ENCODE results near the gene C3orf62.

GRCh38 chr3:49255112-49255511 lies 21.9 kb downstream of the C3orf62 start:
- TF ChIP-seq RAD21 (IDR thresholded peaks at IDR 0.05) (no peak), SP1 (IDR thresholded peaks at IDR 0.05) (no peak), CTCF (IDR thresholded peaks at IDR 0.05; ENCODE audit: low read depth, low read length, missing input control) (no peak), JUND (IDR thresholded peaks at IDR 0.05) (no peak), TAF1 (conservative IDR thresholded peaks at IDR 0.05) (no peak), GABPA (IDR thresholded peaks at IDR 0.05 in 1 of 2, conservative IDR thresholded peaks at IDR 0.05 in 1 of 2) (no peak), HNF4G (IDR thresholded peaks at IDR 0.05) (no peak), MAX (IDR thresholded peaks at IDR 0.05) (no peak), ATF3 (IDR thresholded peaks at IDR 0.05) (no peak), EGR1 (IDR thresholded peaks at IDR 0.05; ENCODE audit: low read depth in 2 of 2) (no peak), REST (IDR thresholded peaks at IDR 0.05) (no peak), FOXA1 (IDR thresholded peaks at IDR 0.05) (no peak), YY1 (IDR thresholded peaks at IDR 0.05) (no peak)
